Measurements from ENCODE around the gene TUBGCP2. TPM values are rescaled to one million over a fixed set of nuclear protein-coding genes. Genes with fewer than 3 reads are reported as not detected.

TUBGCP2 gene, protein sequence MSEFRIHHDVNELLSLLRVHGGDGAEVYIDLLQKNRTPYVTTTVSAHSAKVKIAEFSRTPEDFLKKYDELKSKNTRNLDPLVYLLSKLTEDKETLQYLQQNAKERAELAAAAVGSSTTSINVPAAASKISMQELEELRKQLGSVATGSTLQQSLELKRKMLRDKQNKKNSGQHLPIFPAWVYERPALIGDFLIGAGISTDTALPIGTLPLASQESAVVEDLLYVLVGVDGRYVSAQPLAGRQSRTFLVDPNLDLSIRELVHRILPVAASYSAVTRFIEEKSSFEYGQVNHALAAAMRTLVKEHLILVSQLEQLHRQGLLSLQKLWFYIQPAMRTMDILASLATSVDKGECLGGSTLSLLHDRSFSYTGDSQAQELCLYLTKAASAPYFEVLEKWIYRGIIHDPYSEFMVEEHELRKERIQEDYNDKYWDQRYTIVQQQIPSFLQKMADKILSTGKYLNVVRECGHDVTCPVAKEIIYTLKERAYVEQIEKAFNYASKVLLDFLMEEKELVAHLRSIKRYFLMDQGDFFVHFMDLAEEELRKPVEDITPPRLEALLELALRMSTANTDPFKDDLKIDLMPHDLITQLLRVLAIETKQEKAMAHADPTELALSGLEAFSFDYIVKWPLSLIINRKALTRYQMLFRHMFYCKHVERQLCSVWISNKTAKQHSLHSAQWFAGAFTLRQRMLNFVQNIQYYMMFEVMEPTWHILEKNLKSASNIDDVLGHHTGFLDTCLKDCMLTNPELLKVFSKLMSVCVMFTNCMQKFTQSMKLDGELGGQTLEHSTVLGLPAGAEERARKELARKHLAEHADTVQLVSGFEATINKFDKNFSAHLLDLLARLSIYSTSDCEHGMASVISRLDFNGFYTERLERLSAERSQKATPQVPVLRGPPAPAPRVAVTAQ
- total RNA-seq (ENCODE audit: unreplicated experiment): 50.7 TPM
- long read RNA-seq, full-length matches to known transcripts: 19 of 29 reads
- long read RNA-seq, partial matches to known transcripts: 8 of 29 reads
- long read RNA-seq, other reads (novel, unspliced or antisense): 2 of 29 reads

DNA sequence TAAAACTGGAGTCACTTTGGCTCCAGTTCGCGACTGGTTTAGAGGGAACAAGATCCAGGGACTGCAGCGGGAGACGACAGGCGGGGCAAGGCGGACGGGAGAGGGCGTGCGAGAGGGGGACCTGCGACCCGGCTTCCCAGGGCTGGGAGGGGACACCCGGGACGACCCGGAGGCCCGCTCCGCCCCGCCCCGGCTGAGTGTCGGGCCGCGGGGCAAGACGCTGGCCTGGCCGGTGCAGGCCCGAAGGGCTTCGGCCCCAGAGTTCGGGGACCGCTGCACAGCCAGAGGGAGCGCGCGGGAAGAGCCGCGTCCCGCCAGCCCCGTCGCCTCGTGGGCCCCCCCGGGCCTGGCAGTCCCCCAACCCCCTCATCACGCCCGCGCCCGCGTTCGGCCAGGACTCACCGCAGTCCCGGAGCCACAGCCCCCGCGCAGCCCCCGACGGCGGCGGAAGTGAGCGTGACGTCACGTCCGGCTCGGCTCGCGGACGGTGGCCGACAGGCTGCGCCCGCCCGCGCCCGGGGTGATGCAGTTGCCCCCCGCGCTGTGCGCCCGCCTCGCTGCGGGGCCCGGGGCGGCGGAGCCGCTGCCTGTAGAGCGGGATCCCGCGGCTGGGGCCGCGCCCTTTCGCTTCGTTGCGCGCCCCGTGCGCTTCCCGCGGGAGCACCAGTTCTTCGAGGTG is at the start of gene TUBGCP2, which contains the start of gene ZNF511:
TSS of gene TUBGCP2 (minus strand) at position 452 of the 679 bp plus-strand sequence. CDS start 5,931 bp downstream, outside the sequence.
TSS of gene ZNF511 (plus strand) at position 494 of the 679 bp plus-strand sequence. CDS start at position 524, 30 bp downstream.
- peak within 1 kb of the TSS; percentile 97 for H3K27ac Mint-ChIP-seq (ENCODE audit: unreplicated experiment)
- peaks cover 14% of the 10 kb centered on the region for H3K27me3 Mint-ChIP-seq (ENCODE audit: unreplicated experiment)
- peaks cover 13% of the 10 kb centered on the region for H3K36me3 Mint-ChIP-seq (ENCODE audit: low read depth, unreplicated experiment)
- peak within 1 kb of the TSS; percentile 95 for H3K4me3 Mint-ChIP-seq (ENCODE audit: unreplicated experiment)
- peak; percentile 81 for DNase-seq (ENCODE audit: low spot score)
- no peaks in the 10 kb centered on the region for H3K9me3 Mint-ChIP-seq (ENCODE audit: unreplicated experiment)
- peaks cover 13% of the 10 kb centered on the region for H3K4me1 Mint-ChIP-seq (ENCODE audit: unreplicated experiment)
- TF ChIP-seq, protein P1, sequence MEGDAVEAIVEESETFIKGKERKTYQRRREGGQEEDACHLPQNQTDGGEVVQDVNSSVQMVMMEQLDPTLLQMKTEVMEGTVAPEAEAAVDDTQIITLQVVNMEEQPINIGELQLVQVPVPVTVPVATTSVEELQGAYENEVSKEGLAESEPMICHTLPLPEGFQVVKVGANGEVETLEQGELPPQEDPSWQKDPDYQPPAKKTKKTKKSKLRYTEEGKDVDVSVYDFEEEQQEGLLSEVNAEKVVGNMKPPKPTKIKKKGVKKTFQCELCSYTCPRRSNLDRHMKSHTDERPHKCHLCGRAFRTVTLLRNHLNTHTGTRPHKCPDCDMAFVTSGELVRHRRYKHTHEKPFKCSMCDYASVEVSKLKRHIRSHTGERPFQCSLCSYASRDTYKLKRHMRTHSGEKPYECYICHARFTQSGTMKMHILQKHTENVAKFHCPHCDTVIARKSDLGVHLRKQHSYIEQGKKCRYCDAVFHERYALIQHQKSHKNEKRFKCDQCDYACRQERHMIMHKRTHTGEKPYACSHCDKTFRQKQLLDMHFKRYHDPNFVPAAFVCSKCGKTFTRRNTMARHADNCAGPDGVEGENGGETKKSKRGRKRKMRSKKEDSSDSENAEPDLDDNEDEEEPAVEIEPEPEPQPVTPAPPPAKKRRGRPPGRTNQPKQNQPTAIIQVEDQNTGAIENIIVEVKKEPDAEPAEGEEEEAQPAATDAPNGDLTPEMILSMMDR (IDR thresholded peaks at IDR 0.05; ENCODE audit: unreplicated experiment): no peak

DNA sequence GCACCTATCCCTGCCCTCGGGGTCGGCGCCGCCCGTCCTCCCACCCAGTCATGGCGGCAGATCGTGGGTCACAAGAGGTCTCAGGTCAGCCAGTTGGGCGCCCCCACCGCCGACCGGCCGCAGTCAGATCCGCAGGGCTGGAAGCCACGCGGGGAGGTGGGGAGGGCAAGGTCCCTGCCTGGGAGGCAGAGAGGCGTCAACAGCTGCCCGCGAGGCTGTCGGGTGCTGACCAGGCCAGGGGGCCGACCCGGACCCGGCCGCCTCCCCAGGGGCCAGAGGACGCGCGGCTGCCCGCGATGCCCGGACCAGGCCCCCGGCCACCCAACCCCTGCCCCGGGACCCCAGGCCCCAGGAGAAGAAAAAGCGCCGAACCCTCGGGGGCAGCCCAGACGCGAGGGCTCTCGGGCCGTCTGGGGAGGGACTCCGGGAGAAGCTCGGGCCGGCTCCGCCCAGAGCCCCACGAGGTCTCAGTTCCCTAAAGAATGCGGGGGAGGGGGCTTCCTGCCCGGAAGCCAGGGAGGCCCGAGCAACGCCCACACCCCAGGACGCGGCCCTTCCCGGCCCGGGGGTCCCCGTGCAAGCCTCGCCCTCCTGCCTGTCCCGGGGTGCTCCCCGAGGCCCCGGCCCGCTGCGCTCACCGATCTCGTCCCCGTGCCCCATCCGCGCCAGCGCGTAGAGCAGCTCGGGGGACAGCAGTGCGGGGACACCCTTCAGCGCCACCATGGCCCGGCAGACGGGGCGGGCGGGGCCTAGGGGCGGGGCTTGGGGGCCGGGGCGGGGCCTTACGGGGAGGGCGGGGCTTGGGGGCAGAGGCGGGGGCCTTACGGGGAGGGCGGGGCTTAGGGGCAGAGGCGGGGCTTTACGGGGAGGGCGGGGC is 48.9 kb upstream of the TUBGCP2 start, which contains the start of gene FUOM:
TSS of gene FUOM (minus strand) at position 735 of the 877 bp plus-strand sequence. CDS start at position 723, 12 bp downstream.
- H3K4me1 Mint-ChIP-seq (ENCODE audit: unreplicated experiment): no peaks in the 10 kb centered on the region
- no peak within 1 kb of the TSS for H3K27ac Mint-ChIP-seq (ENCODE audit: unreplicated experiment)
- no peak within 1 kb of the TSS for H3K4me3 Mint-ChIP-seq (ENCODE audit: unreplicated experiment)
- peaks cover 11% of the 10 kb centered on the region for H3K27me3 Mint-ChIP-seq (ENCODE audit: unreplicated experiment)
- peak; percentile 68 for DNase-seq (ENCODE audit: low spot score)
- H3K36me3 Mint-ChIP-seq (ENCODE audit: low read depth, unreplicated experiment): peaks cover 11% of the 10 kb centered on the region
- H3K9me3 Mint-ChIP-seq (ENCODE audit: unreplicated experiment): no peaks in the 10 kb centered on the region
- TF ChIP-seq, protein P1 (IDR thresholded peaks at IDR 0.05; ENCODE audit: unreplicated experiment): no peak

DNA sequence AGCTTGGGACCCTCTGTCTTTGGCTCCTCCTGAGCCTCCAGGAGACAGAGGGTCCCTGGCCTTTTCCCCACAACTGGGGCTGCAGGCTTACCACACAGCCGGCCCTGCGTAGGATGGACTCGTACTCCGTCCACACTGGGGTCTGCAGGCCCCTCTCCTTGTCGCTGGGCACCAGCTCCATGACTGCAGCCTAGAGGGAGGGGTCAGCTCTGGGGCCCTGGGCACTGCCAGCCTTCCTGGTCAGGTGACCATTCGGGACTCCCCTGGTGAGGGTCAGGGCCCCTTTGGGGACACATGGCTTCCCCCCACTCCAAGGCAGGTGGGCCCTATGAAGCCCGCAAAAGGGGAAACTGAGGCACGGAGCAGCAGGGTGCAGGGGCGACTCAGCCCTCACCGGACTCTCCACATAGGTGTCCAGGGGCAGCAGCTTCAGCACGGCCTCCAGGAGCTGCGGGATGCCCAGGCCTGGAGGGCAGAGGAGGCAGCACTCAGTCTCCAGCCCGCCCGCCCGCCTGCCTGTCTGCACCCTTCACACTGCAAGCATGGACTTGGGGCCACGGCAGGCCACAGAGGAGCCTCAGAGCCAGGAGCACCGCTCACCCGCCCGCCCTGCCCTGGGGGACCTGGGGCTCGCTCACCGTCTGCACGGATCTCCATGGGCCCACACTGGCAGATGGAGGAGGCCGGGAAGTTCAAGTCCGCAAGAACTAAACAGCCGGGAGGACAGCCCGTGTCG is 48.0 kb upstream of the TUBGCP2 start:
- Mint-ChIP-seq H3K27ac (ENCODE audit: unreplicated experiment) (no peak overlapping the region), H3K4me1 (ENCODE audit: unreplicated experiment) (no peaks in the 10 kb centered on the region)

More for the DNA sequence above, 48.0 kb upstream of the TUBGCP2 start:
- peaks cover 12% of the 10 kb centered on the region for H3K27me3 Mint-ChIP-seq (ENCODE audit: unreplicated experiment)
- no peaks in the 10 kb centered on the region for H3K9me3 Mint-ChIP-seq (ENCODE audit: unreplicated experiment)
- DNase-seq (ENCODE audit: low spot score): no peak
- TF ChIP-seq, protein P1 (IDR thresholded peaks at IDR 0.05; ENCODE audit: unreplicated experiment): no peak
- H3K36me3 Mint-ChIP-seq (ENCODE audit: low read depth, unreplicated experiment): peaks cover 4% of the 10 kb centered on the region
- no peak overlapping the region for H3K4me3 Mint-ChIP-seq (ENCODE audit: unreplicated experiment)

Measured in endothelial cell (in vitro differentiated cells).